PFSK-1 (cell line): ENCODE data around the gene KCNQ5.

Experiments
- POLR2AphosphoS5 ChIP-seq: IDR thresholded peaks from 2 replicates; pipeline ENCODE4 v1.6.1; 2012; ENCODE audit warnings: low read depth, mild to moderate bottlenecking, control low read depth, low read length, moderate library complexity
- TF ChIP-seq, protein P1 (sequence below), 2 experiments: IDR thresholded peaks; 2 replicates each; pipeline versions ENCODE4 v1.6.1 to v1.8.0; 2011 to 2012; ENCODE audit warnings: low read depth in 2 of 2, low read length in 2 of 2, control low read depth in 1 of 2, inconsistent platforms in 1 of 2, mild to moderate bottlenecking in 1 of 2, moderate library complexity in 1 of 2; ENCODE audit not compliant: insufficient read depth in 1 of 2

- TF ChIP-seq POLR2AphosphoS5: no peak
- TF ChIP-seq, protein P1, sequence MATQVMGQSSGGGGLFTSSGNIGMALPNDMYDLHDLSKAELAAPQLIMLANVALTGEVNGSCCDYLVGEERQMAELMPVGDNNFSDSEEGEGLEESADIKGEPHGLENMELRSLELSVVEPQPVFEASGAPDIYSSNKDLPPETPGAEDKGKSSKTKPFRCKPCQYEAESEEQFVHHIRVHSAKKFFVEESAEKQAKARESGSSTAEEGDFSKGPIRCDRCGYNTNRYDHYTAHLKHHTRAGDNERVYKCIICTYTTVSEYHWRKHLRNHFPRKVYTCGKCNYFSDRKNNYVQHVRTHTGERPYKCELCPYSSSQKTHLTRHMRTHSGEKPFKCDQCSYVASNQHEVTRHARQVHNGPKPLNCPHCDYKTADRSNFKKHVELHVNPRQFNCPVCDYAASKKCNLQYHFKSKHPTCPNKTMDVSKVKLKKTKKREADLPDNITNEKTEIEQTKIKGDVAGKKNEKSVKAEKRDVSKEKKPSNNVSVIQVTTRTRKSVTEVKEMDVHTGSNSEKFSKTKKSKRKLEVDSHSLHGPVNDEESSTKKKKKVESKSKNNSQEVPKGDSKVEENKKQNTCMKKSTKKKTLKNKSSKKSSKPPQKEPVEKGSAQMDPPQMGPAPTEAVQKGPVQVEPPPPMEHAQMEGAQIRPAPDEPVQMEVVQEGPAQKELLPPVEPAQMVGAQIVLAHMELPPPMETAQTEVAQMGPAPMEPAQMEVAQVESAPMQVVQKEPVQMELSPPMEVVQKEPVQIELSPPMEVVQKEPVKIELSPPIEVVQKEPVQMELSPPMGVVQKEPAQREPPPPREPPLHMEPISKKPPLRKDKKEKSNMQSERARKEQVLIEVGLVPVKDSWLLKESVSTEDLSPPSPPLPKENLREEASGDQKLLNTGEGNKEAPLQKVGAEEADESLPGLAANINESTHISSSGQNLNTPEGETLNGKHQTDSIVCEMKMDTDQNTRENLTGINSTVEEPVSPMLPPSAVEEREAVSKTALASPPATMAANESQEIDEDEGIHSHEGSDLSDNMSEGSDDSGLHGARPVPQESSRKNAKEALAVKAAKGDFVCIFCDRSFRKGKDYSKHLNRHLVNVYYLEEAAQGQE (IDR thresholded peaks at IDR 0.05; ENCODE audit: insufficient read depth in 1 of 2, low read depth in 2 of 2, low read length in 2 of 2): no peak
These were observed 300.5 kb downstream of the KCNQ5 start for GRCh38 chr6:72922401-72922800.
